HEK293 (cell line): ENCODE measurements around the gene POLD4.

Source experiments
- AEBP2 ChIP-seq: fragments of 450-650 bp; formaldehyde crosslinking; IDR thresholded peaks from 2 replicates; pipeline ENCODE4 v1.5.1; 2016; ENCODE audit warnings: missing biosample characterization, missing genetic modification characterization, borderline replicate concordance
- GLI4 ChIP-seq: fragments of 450-650 bp; formaldehyde crosslinking; IDR thresholded peaks from 2 replicates; pipeline ENCODE4 v1.5.1; 2016; ENCODE audit warnings: missing biosample characterization, missing genetic modification characterization
- GLIS1 ChIP-seq: fragments of 450-650 bp; formaldehyde crosslinking; IDR thresholded peaks from 2 replicates; pipeline ENCODE4 v1.5.1; 2016; ENCODE audit warnings: missing biosample characterization, missing genetic modification characterization
- HOXD13 ChIP-seq: sonication (generic); formaldehyde crosslinking; IDR thresholded peaks from 2 replicates; pipeline ENCODE4 v1.8.0; 2022; ENCODE audit warnings: missing genetic modification reagents, borderline replicate concordance
- IKZF3 ChIP-seq: fragments of 450-650 bp; IDR thresholded peaks from 2 replicates; pipeline ENCODE4 v1.5.0; 2018; ENCODE audit warnings: missing biosample characterization, mild to moderate bottlenecking, missing genetic modification characterization, moderate library complexity
- KLF7 ChIP-seq: fragments of 450-650 bp; formaldehyde crosslinking; IDR thresholded peaks from 2 replicates; pipeline ENCODE4 v1.5.1; 2016; ENCODE audit warnings: missing biosample characterization, missing genetic modification characterization, borderline replicate concordance
- PBX3 ChIP-seq: sonication (generic); formaldehyde crosslinking; IDR thresholded peaks from 2 replicates; pipeline ENCODE4 v1.8.1; 2022; ENCODE audit warnings: mild to moderate bottlenecking, moderate library complexity, missing genetic modification reagents
- SCRT2 ChIP-seq: fragments of 450-650 bp; formaldehyde crosslinking; IDR thresholded peaks from 2 replicates; pipeline ENCODE4 v1.5.1; 2016; ENCODE audit warnings: missing biosample characterization, missing genetic modification characterization
- SP7 ChIP-seq: fragments of 450-650 bp; formaldehyde crosslinking; IDR thresholded peaks from 2 replicates; pipeline ENCODE4 v1.5.1; 2016; ENCODE audit warnings: missing biosample characterization, missing genetic modification characterization
- WT1 ChIP-seq: fragments of 450-650 bp; formaldehyde crosslinking; IDR thresholded peaks from 2 replicates; pipeline ENCODE4 v1.5.1; 2016; ENCODE audit warnings: missing biosample characterization, missing genetic modification characterization
- ZBTB11 ChIP-seq: fragments of 450-650 bp; formaldehyde crosslinking; conservative IDR thresholded peaks from 2 replicates; pipeline ENCODE4 v1.5.1; 2016; ENCODE audit warnings: low read depth, missing biosample characterization, missing genetic modification characterization
- ZBTB17 ChIP-seq: fragments of 450-650 bp; formaldehyde crosslinking; IDR thresholded peaks from 2 replicates; pipeline ENCODE4 v1.5.1; 2016; ENCODE audit warnings: missing biosample characterization, missing genetic modification characterization
- ZBTB20 ChIP-seq: fragments of 450-650 bp; formaldehyde crosslinking; IDR thresholded peaks from 2 replicates; pipeline ENCODE4 v1.5.1; 2016; ENCODE audit warnings: missing biosample characterization, missing genetic modification characterization
- ZNF132 ChIP-seq: fragments of 450-650 bp; formaldehyde crosslinking; IDR thresholded peaks from 2 replicates; pipeline ENCODE4 v1.5.1; 2017; ENCODE audit warnings: missing biosample characterization, missing genetic modification characterization, borderline replicate concordance
- ZNF138 ChIP-seq: fragments of 450-650 bp; formaldehyde crosslinking; IDR thresholded peaks from 2 replicates; pipeline ENCODE4 v1.5.1; 2016; ENCODE audit warnings: missing biosample characterization, missing genetic modification characterization, borderline replicate concordance
- ZNF169 ChIP-seq: fragments of 450-650 bp; formaldehyde crosslinking; IDR thresholded peaks from 2 replicates; pipeline ENCODE4 v1.5.1; 2016; ENCODE audit warnings: missing biosample characterization, missing genetic modification characterization
- ZNF174 ChIP-seq: fragments of 450-650 bp; formaldehyde crosslinking; IDR thresholded peaks from 2 replicates; pipeline ENCODE4 v1.5.0; 2017; ENCODE audit warnings: missing biosample characterization, mild to moderate bottlenecking, missing genetic modification characterization
- ZNF184 ChIP-seq: fragments of 450-650 bp; IDR thresholded peaks from 2 replicates; pipeline ENCODE4 v1.5.1; 2018; ENCODE audit warnings: missing biosample characterization, mild to moderate bottlenecking, missing genetic modification characterization
- ZNF280C ChIP-seq: fragments of 450-650 bp; formaldehyde crosslinking; IDR thresholded peaks from 2 replicates; pipeline ENCODE4 v1.5.1; 2016; ENCODE audit warnings: missing biosample characterization, missing genetic modification characterization
- ZNF391 ChIP-seq: fragments of 450-650 bp; formaldehyde crosslinking; IDR thresholded peaks from 2 replicates; pipeline ENCODE4 v1.5.1; 2016; ENCODE audit warnings: low read depth, missing biosample characterization, missing genetic modification characterization, borderline replicate concordance
- ZNF449 ChIP-seq: fragments of 450-650 bp; formaldehyde crosslinking; IDR thresholded peaks from 2 replicates; pipeline ENCODE4 v1.5.1; 2017; ENCODE audit warnings: missing biosample characterization, mild to moderate bottlenecking, missing genetic modification characterization, moderate library complexity
- ZNF596 ChIP-seq: fragments of 450-650 bp; IDR thresholded peaks from 2 replicates; pipeline ENCODE4 v1.5.0; 2018; ENCODE audit warnings: missing biosample characterization, mild to moderate bottlenecking, missing genetic modification characterization, moderate library complexity
- ZNF600 ChIP-seq: fragments of 450-650 bp; formaldehyde crosslinking; IDR thresholded peaks from 2 replicates; pipeline ENCODE4 v1.5.1; 2016; ENCODE audit warnings: missing biosample characterization, missing genetic modification characterization
- ZNF776 ChIP-seq: fragments of 450-650 bp; formaldehyde crosslinking; IDR thresholded peaks from 2 replicates; pipeline ENCODE4 v1.5.0; 2017; ENCODE audit warnings: missing biosample characterization, missing genetic modification characterization, borderline replicate concordance
- ZNF777 ChIP-seq: fragments of 450-650 bp; formaldehyde crosslinking; IDR thresholded peaks from 2 replicates; pipeline ENCODE4 v1.5.1; 2017; ENCODE audit warnings: missing biosample characterization, missing genetic modification characterization, borderline replicate concordance
- TF ChIP-seq, protein P1 (sequence below): fragments of 450-650 bp; formaldehyde crosslinking; IDR thresholded peaks from 2 replicates; pipeline ENCODE4 v1.5.1; 2017; ENCODE audit warnings: missing biosample characterization, missing genetic modification characterization
- TF ChIP-seq, protein P2 (sequence below): fragments of 450-650 bp; formaldehyde crosslinking; IDR thresholded peaks from 2 replicates; pipeline ENCODE4 v1.5.1; 2016; ENCODE audit warnings: missing biosample characterization, missing genetic modification characterization

Gene POLD4

GRCh38 chr11:67317888-67318555 lies 35.3 kb downstream of the POLD4 start (continued):
- TF ChIP-seq AEBP2 (tag by site-specific recombination), result no peak
- TF ChIP-seq ZNF777, result peak; percentile 45; the same call in 1 of the 2 replicates
- TF ChIP-seq SCRT2 (tag by site-specific recombination), result no peak
- no peak for TF ChIP-seq ZNF174 (tag by site-specific recombination)
- TF ChIP-seq GLI4 (tag by site-specific recombination), result no peak
- TF ChIP-seq ZNF280C, result no peak
- TF ChIP-seq ZNF169, result no peak
- TF ChIP-seq, protein P1, sequence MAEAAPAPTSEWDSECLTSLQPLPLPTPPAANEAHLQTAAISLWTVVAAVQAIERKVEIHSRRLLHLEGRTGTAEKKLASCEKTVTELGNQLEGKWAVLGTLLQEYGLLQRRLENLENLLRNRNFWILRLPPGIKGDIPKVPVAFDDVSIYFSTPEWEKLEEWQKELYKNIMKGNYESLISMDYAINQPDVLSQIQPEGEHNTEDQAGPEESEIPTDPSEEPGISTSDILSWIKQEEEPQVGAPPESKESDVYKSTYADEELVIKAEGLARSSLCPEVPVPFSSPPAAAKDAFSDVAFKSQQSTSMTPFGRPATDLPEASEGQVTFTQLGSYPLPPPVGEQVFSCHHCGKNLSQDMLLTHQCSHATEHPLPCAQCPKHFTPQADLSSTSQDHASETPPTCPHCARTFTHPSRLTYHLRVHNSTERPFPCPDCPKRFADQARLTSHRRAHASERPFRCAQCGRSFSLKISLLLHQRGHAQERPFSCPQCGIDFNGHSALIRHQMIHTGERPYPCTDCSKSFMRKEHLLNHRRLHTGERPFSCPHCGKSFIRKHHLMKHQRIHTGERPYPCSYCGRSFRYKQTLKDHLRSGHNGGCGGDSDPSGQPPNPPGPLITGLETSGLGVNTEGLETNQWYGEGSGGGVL, result no peak
- TF ChIP-seq ZNF449 (tag by site-specific recombination), result no peak
- no peak for TF ChIP-seq ZNF138 (tag by site-specific recombination)
- no peak for TF ChIP-seq ZNF596
- TF ChIP-seq KLF7 (tag by site-specific recombination), result no peak
- 0 out of 2 replicates have a peak, but pooled peaks have one; percentile 65 for TF ChIP-seq PBX3 (CRISPR knock-in tag)
- TF ChIP-seq ZNF600 (tag by site-specific recombination), result peak; percentile 41; the same call in 1 of the 2 replicates
- TF ChIP-seq WT1 (tag by site-specific recombination), result no peak
- TF ChIP-seq ZNF776 (tag by site-specific recombination), result no peak
- no peak for TF ChIP-seq IKZF3 (tag by site-specific recombination)
- TF ChIP-seq, protein P2, sequence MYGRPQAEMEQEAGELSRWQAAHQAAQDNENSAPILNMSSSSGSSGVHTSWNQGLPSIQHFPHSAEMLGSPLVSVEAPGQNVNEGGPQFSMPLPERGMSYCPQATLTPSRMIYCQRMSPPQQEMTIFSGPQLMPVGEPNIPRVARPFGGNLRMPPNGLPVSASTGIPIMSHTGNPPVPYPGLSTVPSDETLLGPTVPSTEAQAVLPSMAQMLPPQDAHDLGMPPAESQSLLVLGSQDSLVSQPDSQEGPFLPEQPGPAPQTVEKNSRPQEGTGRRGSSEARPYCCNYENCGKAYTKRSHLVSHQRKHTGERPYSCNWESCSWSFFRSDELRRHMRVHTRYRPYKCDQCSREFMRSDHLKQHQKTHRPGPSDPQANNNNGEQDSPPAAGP (tag by site-specific recombination), result no peak
- TF ChIP-seq GLIS1 (tag by site-specific recombination), result no peak
- TF ChIP-seq ZBTB11 (tag by site-specific recombination), result no peak
- 0 out of 2 replicates have a peak, but pooled peaks have one; percentile 9 for TF ChIP-seq ZNF391 (tag by site-specific recombination)
- no peak for TF ChIP-seq ZNF184 (tag by site-specific recombination)
- TF ChIP-seq ZNF132 (tag by site-specific recombination), result no peak
- TF ChIP-seq ZBTB20 (tag by site-specific recombination), result peak; percentile 79; the same call in 1 of the 2 replicates
- no peak; the same call in 1 of the 2 replicates for TF ChIP-seq ZBTB17 (tag by site-specific recombination)
- no peak; the same call in 1 of the 2 replicates for TF ChIP-seq SP7 (tag by site-specific recombination)
- no peak for TF ChIP-seq HOXD13 (CRISPR knock-in tag)
